OCI-LY1 (cell line): ENCODE data around the gene JCAD.

ENCODE experiments used
- H2AFZ ChIP-seq: fragments of 200-600 bp; sonication (generic), shearing (Covaris generic); 2 replicates; pipeline ENCODE4 v1.6.0; 2014; ENCODE audit warnings: antibody characterized with exemption, mild to moderate bottlenecking, low read length
- H3F3A ChIP-seq: fragments of 200-600 bp; sonication (generic), shearing (Covaris generic); 2 replicates; pipeline ENCODE4 v1.6.0; 2014; ENCODE audit warnings: mild to moderate bottlenecking, antibody characterized with exemption, low read length, moderate library complexity; ENCODE audit not compliant: insufficient read depth
- H3K27ac ChIP-seq: fragments of 200-600 bp; sonication (generic); 2 replicates; pipeline ENCODE4 v1.5.1; 2014; ENCODE audit warnings: low read length, mixed run types, mild to moderate bottlenecking, low read depth; ENCODE audit not compliant: poor library complexity, severe bottlenecking
- H3K27me3 ChIP-seq: fragments of 200-600 bp; sonication (generic); 2 replicates; pipeline ENCODE4 v1.6.0; 2014; ENCODE audit warnings: antibody characterized with exemption, mild to moderate bottlenecking, low read length, moderate library complexity; ENCODE audit not compliant: insufficient read depth
- H3K36me3 ChIP-seq: fragments of 200-600 bp; sonication (generic); 2 replicates; pipeline ENCODE4 v1.6.1; 2014; ENCODE audit warnings: mild to moderate bottlenecking, antibody characterized with exemption, low read length, moderate library complexity, mixed read lengths; ENCODE audit not compliant: insufficient read depth
- H3K4me1 ChIP-seq: fragments of 200-600 bp; sonication (generic); 2 replicates; pipeline ENCODE4 v1.5.1; 2014; ENCODE audit warnings: mild to moderate bottlenecking, low read length, moderate library complexity; ENCODE audit not compliant: insufficient read depth, severe bottlenecking
- H3K4me2 ChIP-seq: fragments of 200-600 bp; sonication (generic), shearing (Covaris generic); 2 replicates; pipeline ENCODE4 v1.6.1; 2014; ENCODE audit warnings: low read length
- H3K4me3 ChIP-seq: fragments of 200-600 bp; sonication (generic); 2 replicates; pipeline ENCODE4 v1.5.1; 2014; ENCODE audit warnings: low read length, low read depth, mild to moderate bottlenecking, mixed read lengths; ENCODE audit not compliant: poor library complexity, severe bottlenecking
- H3K79me2 ChIP-seq: fragments of 200-600 bp; shearing (Covaris generic); 2 replicates; pipeline ENCODE4 v1.6.1; 2016; ENCODE audit warnings: mixed run types, low read length, mixed read lengths; ENCODE audit not compliant: insufficient read depth
- H3K9ac ChIP-seq: fragments of 200-600 bp; sonication (generic), shearing (Covaris generic); 2 replicates; pipeline ENCODE4 v1.6.1; 2014; ENCODE audit warnings: mild to moderate bottlenecking, low read length, mixed read lengths
- H3K9me2 ChIP-seq: fragments of 200-600 bp; sonication (generic), shearing (Covaris generic); 2 replicates; pipeline ENCODE4 v1.6.1; 2014; ENCODE audit warnings: low read depth, mild to moderate bottlenecking, low read length, mixed read lengths
- H3K9me3 ChIP-seq: fragments of 200-600 bp; shearing (Covaris generic); 2 replicates; pipeline ENCODE4 v1.6.1; 2014; ENCODE audit warnings: low read length, mixed read lengths
- H4K20me1 ChIP-seq: fragments of 200-600 bp; sonication (generic), shearing (Covaris generic); 2 replicates; pipeline ENCODE4 v1.6.0; 2016; ENCODE audit warnings: mild to moderate bottlenecking, low read length; ENCODE audit not compliant: insufficient read depth
- CTCF ChIP-seq: fragments of 200-600 bp; sonication (generic), shearing (Covaris generic); IDR thresholded peaks from 2 replicates; pipeline ENCODE4 v1.5.1; 2017; ENCODE audit warnings: mild to moderate bottlenecking, antibody characterized with exemption, low read length, moderate library complexity, mixed read lengths
- EZH2 ChIP-seq: fragments of 200-600 bp; sonication (generic), shearing (Covaris generic); IDR thresholded peaks from 2 replicates; pipeline ENCODE4 v1.8.0; 2017; ENCODE audit warnings: borderline replicate concordance, mixed run types, mild to moderate bottlenecking, antibody characterized with exemption, low read length, moderate library complexity, mixed read lengths

JCAD gene

GRCh38 chr10:30040597-30040996 lies 18.8 kb downstream of the JCAD start:
- Histone ChIP-seq H3K4me3 (no peak overlapping the region), H3K9me3 (no peaks in the 10 kb centered on the region), H3K36me3 (no peaks in the 10 kb centered on the region), H3K9ac (no peak overlapping the region), H3K4me1 (no peaks in the 10 kb centered on the region), H3K9me2 (no peaks in the 10 kb centered on the region), H2AFZ (no peak overlapping the region), H3K27me3 (no peaks in the 10 kb centered on the region; the same call in 1 of the 2 replicates), H3K4me2 (no peak overlapping the region), H3K79me2 (no peaks in the 10 kb centered on the region), H3F3A (no peaks in the 10 kb centered on the region), H4K20me1 (no peaks in the 10 kb centered on the region), H3K27ac (no peak overlapping the region)
- TF ChIP-seq CTCF (no peak), EZH2 (no peak)

- Histone ChIP-seq H3K27me3 (no peaks in the 10 kb centered on the region; the same call in 1 of the 2 replicates), H3K4me1 (no peaks in the 10 kb centered on the region), H4K20me1 (no peaks in the 10 kb centered on the region), H2AFZ (no peak overlapping the region), H3K9me2 (no peaks in the 10 kb centered on the region), H3K9me3 (no peaks in the 10 kb centered on the region), H3K4me2 (no peak overlapping the region), H3K4me3 (no peak overlapping the region), H3K36me3 (no peaks in the 10 kb centered on the region), H3F3A (no peaks in the 10 kb centered on the region), H3K27ac (no peak overlapping the region), H3K9ac (no peak overlapping the region), H3K79me2 (no peaks in the 10 kb centered on the region)
- no peak for TF ChIP-seq EZH2
- no peak for TF ChIP-seq CTCF
These were observed 19.4 kb downstream of the JCAD start for GRCh38 chr10:30039988-30040387.

- no peak overlapping the region for H3K4me3 ChIP-seq
- H3K9me3 ChIP-seq: no peaks in the 10 kb centered on the region
- no peaks in the 10 kb centered on the region for H3K9me2 ChIP-seq
- no peak overlapping the region for H3K9ac ChIP-seq
- no peaks in the 10 kb centered on the region for H3K27me3 ChIP-seq
- H3K27ac ChIP-seq: no peak overlapping the region
- no peaks in the 10 kb centered on the region for H3K4me1 ChIP-seq
- no peaks in the 10 kb centered on the region for H3K36me3 ChIP-seq
- TF ChIP-seq CTCF (no peak), EZH2 (no peak)
- no peaks in the 10 kb centered on the region for H3F3A ChIP-seq
- no peak overlapping the region for H3K4me2 ChIP-seq
- H2AFZ ChIP-seq: no peak overlapping the region
- no peaks in the 10 kb centered on the region for H4K20me1 ChIP-seq
- no peaks in the 10 kb centered on the region for H3K79me2 ChIP-seq
These were observed 19.8 kb downstream of the JCAD start for GRCh38 chr10:30039567-30039966.
